IPS-20b (cell line): ENCODE measurements around the gene CD40LG.

Source experiments
- H3K27ac ChIP-seq: one replicate; pipeline ENCODE4 v1.5.1; 2013; ENCODE audit warnings: low read length
- H3K27me3 ChIP-seq: 2 replicates; pipeline ENCODE4 v1.6.1; 2013; ENCODE audit warnings: mild to moderate bottlenecking, low read length, inconsistent platforms; ENCODE audit not compliant: insufficient read depth
- H3K36me3 ChIP-seq: 2 replicates; pipeline ENCODE4 v1.6.1; 2013; ENCODE audit warnings: low read depth, mild to moderate bottlenecking, inconsistent platforms, low read length, moderate library complexity; ENCODE audit not compliant: insufficient read depth
- H3K4me1 ChIP-seq: 2 replicates; pipeline ENCODE4 v1.6.1; 2013; ENCODE audit warnings: mild to moderate bottlenecking, control low read depth, inconsistent platforms, low read length, moderate library complexity; ENCODE audit not compliant: insufficient read depth
- H3K4me3 ChIP-seq: 2 replicates; pipeline ENCODE4 v1.5.1; 2013; ENCODE audit warnings: mild to moderate bottlenecking, low read length, inconsistent platforms
- H3K9ac ChIP-seq: 2 replicates; pipeline ENCODE4 v1.6.1; 2013; ENCODE audit warnings: low read depth, mild to moderate bottlenecking, inconsistent platforms, low read length, moderate library complexity
- H3K9me3 ChIP-seq: 2 replicates; pipeline ENCODE4 v1.6.1; 2013; ENCODE audit warnings: mild to moderate bottlenecking, low read depth, low read length, inconsistent platforms; ENCODE audit not compliant: insufficient read depth

The CD40LG gene

DNA sequence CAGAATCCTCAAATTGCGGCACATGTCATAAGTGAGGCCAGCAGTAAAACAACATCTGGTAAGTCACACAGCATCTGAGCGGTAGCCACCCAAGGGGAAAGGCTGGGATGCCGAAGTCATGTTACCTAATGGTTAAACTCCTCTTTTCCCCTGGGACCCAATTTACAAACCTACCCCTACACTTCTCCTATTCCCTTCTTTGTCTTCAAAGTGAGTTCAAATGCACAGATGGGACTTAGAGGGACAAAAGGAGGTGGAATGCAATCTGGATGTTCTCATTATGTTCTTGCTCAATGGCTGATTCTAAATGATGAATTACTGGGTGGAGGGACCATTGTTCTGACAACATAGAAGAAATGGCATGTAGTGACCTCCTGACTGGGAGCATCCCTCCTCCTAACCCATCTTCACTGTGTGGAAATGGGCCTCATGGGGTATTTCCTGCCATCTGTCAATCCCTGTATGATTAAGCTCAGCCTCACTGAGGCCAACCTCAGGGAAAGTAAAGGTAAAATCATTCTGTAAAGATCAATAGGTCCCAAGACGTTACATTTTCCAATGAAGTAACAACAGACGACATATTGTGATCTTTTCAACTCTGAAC lies 8.5 kb downstream of the CD40LG start:
- Histone ChIP-seq H3K27ac (no peak overlapping the region), H3K4me3 (no peak overlapping the region), H3K4me1 (no peaks in the 10 kb centered on the region), H3K9me3 (no peaks in the 10 kb centered on the region), H3K36me3 (no peaks in the 10 kb centered on the region), H3K27me3 (no peaks in the 10 kb centered on the region), H3K9ac (no peak overlapping the region)

DNA sequence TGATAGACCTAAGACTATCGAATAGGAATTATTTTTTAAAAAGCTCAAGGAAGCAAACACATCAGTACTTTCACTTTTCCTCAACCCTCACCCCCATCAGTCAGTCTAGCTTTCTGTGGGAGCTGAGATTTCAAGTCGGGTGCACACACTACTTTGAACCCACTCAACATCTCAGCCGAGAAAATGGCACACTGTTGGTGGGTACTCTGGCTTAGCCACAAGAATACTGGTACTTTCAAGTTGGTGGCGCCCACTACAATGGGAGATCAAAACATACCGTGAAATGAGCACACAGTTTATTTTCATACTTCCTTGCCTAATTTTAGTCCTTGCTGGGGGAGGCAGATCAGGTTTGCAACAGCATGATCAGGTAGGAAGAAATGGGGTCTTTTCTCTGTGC lies 10.2 kb downstream of the CD40LG start:
- no peaks in the 10 kb centered on the region for H3K9me3 ChIP-seq
- H3K9ac ChIP-seq: no peak overlapping the region
- H3K4me3 ChIP-seq: no peak overlapping the region
- H3K4me1 ChIP-seq: no peaks in the 10 kb centered on the region
- no peak overlapping the region for H3K27ac ChIP-seq
- no peaks in the 10 kb centered on the region for H3K27me3 ChIP-seq
- H3K36me3 ChIP-seq: no peaks in the 10 kb centered on the region

DNA sequence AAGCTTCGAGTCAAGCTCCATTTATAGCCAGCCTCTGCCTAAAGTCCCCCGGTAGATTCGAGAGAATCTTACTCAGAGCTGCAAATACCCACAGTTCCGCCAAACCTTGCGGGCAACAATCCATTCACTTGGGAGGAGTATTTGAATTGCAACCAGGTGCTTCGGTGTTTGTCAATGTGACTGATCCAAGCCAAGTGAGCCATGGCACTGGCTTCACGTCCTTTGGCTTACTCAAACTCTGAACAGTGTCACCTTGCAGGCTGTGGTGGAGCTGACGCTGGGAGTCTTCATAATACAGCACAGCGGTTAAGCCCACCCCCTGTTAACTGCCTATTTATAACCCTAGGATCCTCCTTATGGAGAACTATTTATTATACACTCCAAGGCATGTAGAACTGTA lies 11.2 kb downstream of the CD40LG start:
- no peak overlapping the region for H3K4me3 ChIP-seq
- H3K9me3 ChIP-seq: no peaks in the 10 kb centered on the region
- no peaks in the 10 kb centered on the region for H3K4me1 ChIP-seq
- H3K36me3 ChIP-seq: no peaks in the 10 kb centered on the region
- no peak overlapping the region for H3K27ac ChIP-seq
- H3K27me3 ChIP-seq: no peaks in the 10 kb centered on the region
- H3K9ac ChIP-seq: no peak overlapping the region

GRCh38 chrX:136660896-136661295 lies 12.9 kb downstream of the CD40LG start:
- Histone ChIP-seq H3K4me1 (no peaks in the 10 kb centered on the region), H3K9ac (no peak overlapping the region), H3K9me3 (0 out of 2 replicates have a peak, but pooled peaks cover 9% of the 10 kb centered on the region), H3K27ac (no peak overlapping the region), H3K4me3 (no peak overlapping the region), H3K27me3 (no peaks in the 10 kb centered on the region), H3K36me3 (no peaks in the 10 kb centered on the region)

DNA sequence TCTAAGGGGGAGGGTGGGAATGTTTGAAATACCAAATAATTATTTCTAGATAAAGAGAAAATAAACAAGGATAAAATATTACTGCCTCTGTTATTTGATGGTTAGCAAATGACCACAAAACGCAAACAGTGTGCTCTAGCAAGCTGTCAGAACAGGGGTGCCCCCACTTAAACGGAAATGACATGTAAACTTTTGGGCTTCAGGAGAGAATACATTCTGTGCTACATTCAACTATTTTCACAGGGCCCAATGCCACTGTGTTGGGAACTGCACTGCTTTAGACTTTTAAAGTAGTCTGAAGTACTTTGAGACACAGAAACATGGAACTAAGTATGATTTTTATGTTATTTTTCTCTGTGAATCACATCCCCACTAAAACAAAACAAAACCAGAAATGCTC lies 14.1 kb downstream of the CD40LG start:
- Histone ChIP-seq H3K9ac (no peak overlapping the region), H3K36me3 (no peaks in the 10 kb centered on the region), H3K9me3 (0 out of 2 replicates have a peak, but pooled peaks cover 9% of the 10 kb centered on the region), H3K27me3 (no peaks in the 10 kb centered on the region), H3K4me1 (no peaks in the 10 kb centered on the region), H3K4me3 (no peak overlapping the region), H3K27ac (no peak overlapping the region)

DNA sequence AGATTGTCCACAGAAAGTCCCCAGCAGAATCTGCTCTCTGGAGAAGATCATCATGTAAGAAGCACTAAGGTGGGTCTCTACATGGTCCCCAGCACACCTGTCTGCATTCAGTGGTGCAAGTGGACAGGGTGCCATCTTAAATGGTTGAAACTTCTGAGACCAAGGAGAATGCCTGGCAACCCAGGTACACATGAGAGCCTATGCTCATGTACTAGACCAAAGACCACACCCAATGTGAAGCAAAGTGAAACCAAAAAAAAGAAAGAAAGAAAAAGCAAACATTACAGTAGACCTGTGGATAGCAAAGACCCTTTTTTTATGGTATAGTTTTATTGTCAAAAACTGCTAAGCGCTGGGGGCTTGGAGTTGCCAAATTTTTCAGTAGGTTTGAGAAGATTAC lies 15.0 kb downstream of the CD40LG start:
- Histone ChIP-seq H3K9me3 (0 out of 2 replicates have a peak, but pooled peaks cover 9% of the 10 kb centered on the region), H3K36me3 (no peaks in the 10 kb centered on the region), H3K4me3 (no peak overlapping the region), H3K9ac (no peak overlapping the region), H3K27ac (no peak overlapping the region), H3K27me3 (no peaks in the 10 kb centered on the region), H3K4me1 (no peaks in the 10 kb centered on the region)

- no peaks in the 10 kb centered on the region for H3K27me3 ChIP-seq
- H3K9me3 ChIP-seq: 0 out of 2 replicates have a peak, but pooled peaks cover 9% of the 10 kb centered on the region
- H3K4me1 ChIP-seq: no peaks in the 10 kb centered on the region
- H3K27ac ChIP-seq: no peak overlapping the region
- H3K4me3 ChIP-seq: no peak overlapping the region
- no peak overlapping the region for H3K9ac ChIP-seq
- no peaks in the 10 kb centered on the region for H3K36me3 ChIP-seq
These were observed 17.4 kb downstream of the CD40LG start for GRCh38 chrX:136665258-136665900.

DNA sequence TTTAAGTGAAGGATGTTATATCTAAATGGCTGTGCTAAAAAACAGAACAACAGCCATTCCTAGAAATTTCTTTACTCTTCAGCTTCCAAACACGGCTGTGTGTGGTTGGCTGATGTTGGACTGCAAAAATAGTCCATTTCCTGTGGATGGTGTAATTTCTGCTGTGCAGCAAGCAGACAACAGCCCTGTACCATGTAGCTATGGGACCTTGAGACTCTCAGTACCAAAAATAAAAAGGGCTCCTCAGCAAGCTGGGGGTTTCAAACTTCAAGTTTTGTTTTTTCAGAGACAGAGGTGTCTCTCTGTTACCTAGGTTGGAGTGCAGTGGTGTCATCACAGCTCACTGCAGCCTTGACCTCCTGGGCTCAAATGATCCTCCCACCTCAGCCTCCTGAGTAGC lies 18.1 kb downstream of the CD40LG start:
- Histone ChIP-seq H3K4me1 (no peaks in the 10 kb centered on the region), H3K36me3 (no peaks in the 10 kb centered on the region), H3K27me3 (no peaks in the 10 kb centered on the region), H3K27ac (no peak overlapping the region), H3K9me3 (0 out of 2 replicates have a peak, but pooled peaks cover 9% of the 10 kb centered on the region), H3K4me3 (no peak overlapping the region), H3K9ac (no peak overlapping the region)

GRCh38 chrX:136667446-136668168 lies 19.6 kb downstream of the CD40LG start:
- 0 out of 2 replicates have a peak, but pooled peaks cover 9% of the 10 kb centered on the region for H3K9me3 ChIP-seq
- H3K4me3 ChIP-seq: no peak overlapping the region
- no peaks in the 10 kb centered on the region for H3K36me3 ChIP-seq
- H3K4me1 ChIP-seq: no peaks in the 10 kb centered on the region
- no peak overlapping the region for H3K9ac ChIP-seq
- H3K27me3 ChIP-seq: no peaks in the 10 kb centered on the region
- no peak overlapping the region for H3K27ac ChIP-seq

DNA sequence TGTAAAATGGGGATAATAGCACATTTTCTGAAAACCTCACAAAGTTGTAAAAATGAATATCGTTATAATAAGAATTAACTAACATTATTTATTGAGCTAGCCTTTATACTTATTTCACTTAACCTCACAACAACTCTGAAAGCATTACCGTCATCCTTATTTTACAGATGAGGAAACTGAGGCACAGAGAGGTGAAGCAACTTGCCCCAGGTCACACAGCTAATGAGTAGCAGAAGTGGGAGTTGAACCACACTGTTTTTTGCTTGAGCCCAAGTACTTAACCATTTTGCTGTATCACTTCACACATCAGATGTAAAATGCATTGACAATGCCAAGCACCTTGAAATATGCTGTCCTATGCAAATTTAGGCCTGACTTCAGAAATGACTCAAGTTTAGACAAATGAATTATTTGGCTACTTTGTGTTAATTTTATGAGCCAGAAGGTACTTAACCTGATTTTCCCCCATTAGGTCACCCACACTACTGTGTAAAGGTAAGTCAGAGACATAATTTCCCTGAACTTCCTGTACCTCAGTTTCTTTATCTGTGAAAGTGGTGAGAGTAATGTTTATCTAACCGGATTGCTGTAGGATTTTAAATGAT lies 23.1 kb downstream of the CD40LG start:
- Histone ChIP-seq H3K27me3 (no peaks in the 10 kb centered on the region), H3K4me1 (no peaks in the 10 kb centered on the region), H3K9ac (no peak overlapping the region), H3K36me3 (no peaks in the 10 kb centered on the region), H3K4me3 (no peak overlapping the region), H3K9me3 (no peaks in the 10 kb centered on the region), H3K27ac (no peak overlapping the region)

- H3K27ac ChIP-seq: no peak overlapping the region
- no peak overlapping the region for H3K4me3 ChIP-seq
These were observed 26.5 kb downstream of the CD40LG start for GRCh38 chrX:136674270-136674985.

More at GRCh38 chrX:136674270-136674985, 26.5 kb downstream of the CD40LG start:
- H3K9ac ChIP-seq: no peak overlapping the region
- H3K4me1 ChIP-seq: no peaks in the 10 kb centered on the region
- no peaks in the 10 kb centered on the region for H3K36me3 ChIP-seq
- no peaks in the 10 kb centered on the region for H3K27me3 ChIP-seq
- no peaks in the 10 kb centered on the region for H3K9me3 ChIP-seq
